ENCODE results near the gene B4GALT1.

DNA sequence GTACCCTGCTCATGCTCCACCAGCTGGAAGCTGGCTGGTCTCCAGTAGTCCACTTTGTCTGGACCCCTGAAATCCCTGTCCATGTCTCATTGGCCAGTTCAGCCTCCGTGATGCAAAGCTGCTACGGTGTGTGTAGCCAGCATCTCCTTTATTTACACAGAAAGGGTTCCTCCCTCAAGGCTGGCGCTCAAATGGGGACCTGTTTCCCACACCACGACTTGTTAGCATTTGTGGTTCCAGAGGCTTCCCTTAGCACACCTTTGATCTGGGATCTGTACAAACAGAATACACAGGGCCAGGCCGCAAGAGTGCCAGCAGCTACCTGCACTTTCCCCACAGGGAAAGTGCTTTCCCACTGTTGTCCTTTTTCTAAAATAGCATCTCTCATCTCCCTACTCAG lies 85.0 kb downstream of the B4GALT1 start:
- TF ChIP-seq, protein P1, sequence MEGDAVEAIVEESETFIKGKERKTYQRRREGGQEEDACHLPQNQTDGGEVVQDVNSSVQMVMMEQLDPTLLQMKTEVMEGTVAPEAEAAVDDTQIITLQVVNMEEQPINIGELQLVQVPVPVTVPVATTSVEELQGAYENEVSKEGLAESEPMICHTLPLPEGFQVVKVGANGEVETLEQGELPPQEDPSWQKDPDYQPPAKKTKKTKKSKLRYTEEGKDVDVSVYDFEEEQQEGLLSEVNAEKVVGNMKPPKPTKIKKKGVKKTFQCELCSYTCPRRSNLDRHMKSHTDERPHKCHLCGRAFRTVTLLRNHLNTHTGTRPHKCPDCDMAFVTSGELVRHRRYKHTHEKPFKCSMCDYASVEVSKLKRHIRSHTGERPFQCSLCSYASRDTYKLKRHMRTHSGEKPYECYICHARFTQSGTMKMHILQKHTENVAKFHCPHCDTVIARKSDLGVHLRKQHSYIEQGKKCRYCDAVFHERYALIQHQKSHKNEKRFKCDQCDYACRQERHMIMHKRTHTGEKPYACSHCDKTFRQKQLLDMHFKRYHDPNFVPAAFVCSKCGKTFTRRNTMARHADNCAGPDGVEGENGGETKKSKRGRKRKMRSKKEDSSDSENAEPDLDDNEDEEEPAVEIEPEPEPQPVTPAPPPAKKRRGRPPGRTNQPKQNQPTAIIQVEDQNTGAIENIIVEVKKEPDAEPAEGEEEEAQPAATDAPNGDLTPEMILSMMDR (IDR thresholded peaks at IDR 0.05): no peak
- no peak for TF ChIP-seq POLR2A (IDR thresholded peaks at IDR 0.05)

All from thyroid gland (tissue), 4 donors.